ENCODE results near the gene RAB40C.

RAB40C gene, protein sequence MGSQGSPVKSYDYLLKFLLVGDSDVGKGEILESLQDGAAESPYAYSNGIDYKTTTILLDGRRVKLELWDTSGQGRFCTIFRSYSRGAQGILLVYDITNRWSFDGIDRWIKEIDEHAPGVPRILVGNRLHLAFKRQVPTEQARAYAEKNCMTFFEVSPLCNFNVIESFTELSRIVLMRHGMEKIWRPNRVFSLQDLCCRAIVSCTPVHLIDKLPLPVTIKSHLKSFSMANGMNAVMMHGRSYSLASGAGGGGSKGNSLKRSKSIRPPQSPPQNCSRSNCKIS

DNA sequence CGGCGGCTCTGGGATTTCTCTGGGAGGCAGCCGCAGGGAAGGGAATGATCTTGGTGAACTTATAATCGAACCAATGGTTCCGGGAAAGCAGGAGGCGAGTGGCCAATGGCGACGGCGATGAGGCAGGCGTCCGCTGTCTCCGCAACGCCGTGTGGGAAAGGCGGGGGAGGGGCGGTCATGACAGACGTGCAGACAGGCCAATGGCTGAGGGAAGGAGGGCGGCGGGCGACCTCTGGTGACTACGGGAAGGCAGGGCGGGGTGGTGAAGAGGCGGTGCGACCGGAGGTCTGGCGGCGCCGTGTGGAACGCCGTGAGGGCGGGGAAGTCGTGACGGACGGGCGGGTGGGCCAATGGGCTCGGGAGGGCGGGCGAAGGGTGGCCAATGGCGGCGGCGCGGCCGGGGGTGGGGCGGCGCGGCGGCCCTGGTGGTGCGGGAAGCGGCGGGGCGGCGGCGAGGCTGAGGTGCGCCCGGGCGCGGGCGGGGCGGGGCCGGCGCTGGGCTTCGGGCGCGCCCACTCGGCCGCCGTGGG is at the start of gene RAB40C:
Gene RAB40C (plus strand): TSS at position 409 of the 530 bp plus-strand sequence. CDS start 226 bp downstream, outside the sequence.
- peak; percentile 87 for ATAC-seq
- no peak for TF ChIP-seq ZC3H10 (CRISPR knock-in tag; IDR thresholded peaks at IDR 0.05)
- TF ChIP-seq ZNF8 (CRISPR knock-in tag; IDR thresholded peaks at IDR 0.05) = no peak
- TF ChIP-seq, protein P1, sequence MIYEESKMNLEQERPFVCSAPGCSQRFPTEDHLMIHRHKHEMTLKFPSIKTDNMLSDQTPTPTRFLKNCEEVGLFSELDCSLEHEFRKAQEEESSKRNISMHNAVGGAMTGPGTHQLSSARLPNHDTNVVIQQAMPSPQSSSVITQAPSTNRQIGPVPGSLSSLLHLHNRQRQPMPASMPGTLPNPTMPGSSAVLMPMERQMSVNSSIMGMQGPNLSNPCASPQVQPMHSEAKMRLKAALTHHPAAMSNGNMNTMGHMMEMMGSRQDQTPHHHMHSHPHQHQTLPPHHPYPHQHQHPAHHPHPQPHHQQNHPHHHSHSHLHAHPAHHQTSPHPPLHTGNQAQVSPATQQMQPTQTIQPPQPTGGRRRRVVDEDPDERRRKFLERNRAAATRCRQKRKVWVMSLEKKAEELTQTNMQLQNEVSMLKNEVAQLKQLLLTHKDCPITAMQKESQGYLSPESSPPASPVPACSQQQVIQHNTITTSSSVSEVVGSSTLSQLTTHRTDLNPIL (CRISPR knock-in tag; IDR thresholded peaks at IDR 0.05; ENCODE audit: low read depth) = no peak
- no peak for TF ChIP-seq OSR1 (CRISPR knock-in tag; IDR thresholded peaks at IDR 0.05)
- TF ChIP-seq, protein P2, sequence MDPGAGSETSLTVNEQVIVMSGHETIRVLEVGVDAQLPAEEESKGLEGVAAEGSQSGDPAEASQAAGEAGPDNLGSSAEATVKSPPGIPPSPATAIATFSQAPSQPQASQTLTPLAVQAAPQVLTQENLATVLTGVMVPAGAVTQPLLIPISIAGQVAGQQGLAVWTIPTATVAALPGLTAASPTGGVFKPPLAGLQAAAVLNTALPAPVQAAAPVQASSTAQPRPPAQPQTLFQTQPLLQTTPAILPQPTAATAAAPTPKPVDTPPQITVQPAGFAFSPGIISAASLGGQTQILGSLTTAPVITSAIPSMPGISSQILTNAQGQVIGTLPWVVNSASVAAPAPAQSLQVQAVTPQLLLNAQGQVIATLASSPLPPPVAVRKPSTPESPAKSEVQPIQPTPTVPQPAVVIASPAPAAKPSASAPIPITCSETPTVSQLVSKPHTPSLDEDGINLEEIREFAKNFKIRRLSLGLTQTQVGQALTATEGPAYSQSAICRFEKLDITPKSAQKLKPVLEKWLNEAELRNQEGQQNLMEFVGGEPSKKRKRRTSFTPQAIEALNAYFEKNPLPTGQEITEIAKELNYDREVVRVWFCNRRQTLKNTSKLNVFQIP (CRISPR knock-in tag; IDR thresholded peaks at IDR 0.05; ENCODE audit: borderline replicate concordance, low read depth) = no peak
- no peak for TF ChIP-seq BACH2 (CRISPR knock-in tag; IDR thresholded peaks at IDR 0.05; ENCODE audit: borderline replicate concordance)
- TF ChIP-seq, protein P3, sequence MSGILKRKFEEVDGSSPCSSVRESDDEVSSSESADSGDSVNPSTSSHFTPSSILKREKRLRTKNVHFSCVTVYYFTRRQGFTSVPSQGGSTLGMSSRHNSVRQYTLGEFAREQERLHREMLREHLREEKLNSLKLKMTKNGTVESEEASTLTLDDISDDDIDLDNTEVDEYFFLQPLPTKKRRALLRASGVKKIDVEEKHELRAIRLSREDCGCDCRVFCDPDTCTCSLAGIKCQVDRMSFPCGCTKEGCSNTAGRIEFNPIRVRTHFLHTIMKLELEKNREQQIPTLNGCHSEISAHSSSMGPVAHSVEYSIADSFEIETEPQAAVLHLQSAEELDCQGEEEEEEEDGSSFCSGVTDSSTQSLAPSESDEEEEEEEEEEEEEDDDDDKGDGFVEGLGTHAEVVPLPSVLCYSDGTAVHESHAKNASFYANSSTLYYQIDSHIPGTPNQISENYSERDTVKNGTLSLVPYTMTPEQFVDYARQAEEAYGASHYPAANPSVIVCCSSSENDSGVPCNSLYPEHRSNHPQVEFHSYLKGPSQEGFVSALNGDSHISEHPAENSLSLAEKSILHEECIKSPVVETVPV (CRISPR knock-in tag; IDR thresholded peaks at IDR 0.05) = no peak
- TF ChIP-seq CSDC2 (CRISPR knock-in tag; IDR thresholded peaks at IDR 0.05) = no peak
- no peak for TF ChIP-seq ZFP30 (CRISPR knock-in tag; IDR thresholded peaks at IDR 0.05)
- TF ChIP-seq ISL1 (CRISPR knock-in tag; IDR thresholded peaks at IDR 0.05) = no peak
- TF ChIP-seq ESRRG (CRISPR knock-in tag; IDR thresholded peaks at IDR 0.05) = no peak

DNA sequence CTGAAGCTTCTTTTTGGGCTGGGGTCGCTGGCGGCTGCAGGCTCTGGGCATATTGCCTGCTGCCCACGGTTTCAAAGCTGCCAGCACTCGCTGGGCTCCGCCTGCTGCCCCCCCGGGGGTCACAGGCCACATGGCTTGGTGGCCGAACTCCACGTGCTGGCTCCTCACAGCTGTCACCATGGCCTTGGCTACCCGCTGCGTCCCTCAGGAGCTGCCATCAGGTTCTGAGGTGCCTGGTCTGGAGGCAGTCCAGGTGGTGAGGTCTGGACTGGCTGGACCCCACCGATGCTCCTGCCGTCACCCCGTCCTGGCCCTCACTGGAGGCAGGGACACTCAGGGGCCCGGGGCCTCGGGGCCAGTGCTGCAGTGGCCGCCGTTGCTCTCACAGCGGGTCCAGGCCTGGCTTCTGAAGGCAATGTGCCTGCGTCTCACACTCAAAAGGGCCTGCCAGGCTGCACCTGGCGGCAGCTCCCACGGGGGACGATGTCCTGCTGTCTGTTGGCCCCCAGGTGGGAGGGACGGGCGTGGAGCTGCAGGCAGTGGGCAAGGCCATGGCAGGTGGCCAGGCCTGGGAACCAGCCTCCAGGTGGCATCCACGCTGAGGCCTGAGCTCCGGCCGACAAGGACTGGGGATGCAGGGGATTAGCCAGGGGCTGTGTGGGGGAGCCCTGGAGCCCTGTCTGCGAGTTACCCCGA is 49.1 kb upstream of the RAB40C start:
- ATAC-seq = no peak
- TF ChIP-seq ISL1 (CRISPR knock-in tag; IDR thresholded peaks at IDR 0.05) (no peak), ZNF70 (CRISPR knock-in tag; IDR thresholded peaks at IDR 0.05) (no peak), GLIS3 (CRISPR knock-in tag; IDR thresholded peaks at IDR 0.05) (no peak), ZNF565 (CRISPR knock-in tag; conservative IDR thresholded peaks at IDR 0.05; ENCODE audit: low read depth) (no peak), ZNF8 (CRISPR knock-in tag; IDR thresholded peaks at IDR 0.05) (no peak), ARNTL (CRISPR knock-in tag; IDR thresholded peaks at IDR 0.05; ENCODE audit: borderline replicate concordance, low read depth) (no peak), SNAI2 (CRISPR knock-in tag; IDR thresholded peaks at IDR 0.05) (no peak), ZFP3 (CRISPR knock-in tag; IDR thresholded peaks at IDR 0.05) (no peak)
- TF ChIP-seq, protein P3 (CRISPR knock-in tag; IDR thresholded peaks at IDR 0.05) = no peak
- TF ChIP-seq, protein P4, sequence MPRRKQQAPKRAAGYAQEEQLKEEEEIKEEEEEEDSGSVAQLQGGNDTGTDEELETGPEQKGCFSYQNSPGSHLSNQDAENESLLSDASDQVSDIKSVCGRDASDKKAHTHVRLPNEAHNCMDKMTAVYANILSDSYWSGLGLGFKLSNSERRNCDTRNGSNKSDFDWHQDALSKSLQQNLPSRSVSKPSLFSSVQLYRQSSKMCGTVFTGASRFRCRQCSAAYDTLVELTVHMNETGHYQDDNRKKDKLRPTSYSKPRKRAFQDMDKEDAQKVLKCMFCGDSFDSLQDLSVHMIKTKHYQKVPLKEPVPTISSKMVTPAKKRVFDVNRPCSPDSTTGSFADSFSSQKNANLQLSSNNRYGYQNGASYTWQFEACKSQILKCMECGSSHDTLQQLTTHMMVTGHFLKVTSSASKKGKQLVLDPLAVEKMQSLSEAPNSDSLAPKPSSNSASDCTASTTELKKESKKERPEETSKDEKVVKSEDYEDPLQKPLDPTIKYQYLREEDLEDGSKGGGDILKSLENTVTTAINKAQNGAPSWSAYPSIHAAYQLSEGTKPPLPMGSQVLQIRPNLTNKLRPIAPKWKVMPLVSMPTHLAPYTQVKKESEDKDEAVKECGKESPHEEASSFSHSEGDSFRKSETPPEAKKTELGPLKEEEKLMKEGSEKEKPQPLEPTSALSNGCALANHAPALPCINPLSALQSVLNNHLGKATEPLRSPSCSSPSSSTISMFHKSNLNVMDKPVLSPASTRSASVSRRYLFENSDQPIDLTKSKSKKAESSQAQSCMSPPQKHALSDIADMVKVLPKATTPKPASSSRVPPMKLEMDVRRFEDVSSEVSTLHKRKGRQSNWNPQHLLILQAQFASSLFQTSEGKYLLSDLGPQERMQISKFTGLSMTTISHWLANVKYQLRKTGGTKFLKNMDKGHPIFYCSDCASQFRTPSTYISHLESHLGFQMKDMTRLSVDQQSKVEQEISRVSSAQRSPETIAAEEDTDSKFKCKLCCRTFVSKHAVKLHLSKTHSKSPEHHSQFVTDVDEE (CRISPR knock-in tag; IDR thresholded peaks at IDR 0.05) = no peak
- TF ChIP-seq, protein P1 (CRISPR knock-in tag; IDR thresholded peaks at IDR 0.05; ENCODE audit: low read depth) = no peak
